ENCODE data around the gene MEGF6. TPM values are rescaled to one million over a fixed set of nuclear protein-coding genes. Genes with fewer than 3 reads are reported as not detected.

Gene MEGF6
- 1.2 and 2.4 TPM in 2 replicates for total RNA-seq

GRCh38 chr1:3611170-3612019 is at the start of gene MEGF6:
MEGF6 (minus strand) TSS chr1:3611508; CDS start chr1:3611268, 240 bp downstream.

GRCh38 chr1:3651930-3652547 is 40.7 kb upstream of the MEGF6 start, which contains the start of gene TP73:
TP73 (plus strand) TSS chr1:3652516; CDS start chr1:3682366, 29,850 bp downstream.

GRCh38 chr1:3649342-3650247 is 38.3 kb upstream of the MEGF6 start, which contains the start of gene WRAP73:
WRAP73 (minus strand) TSS chr1:3650103; CDS start chr1:3649999, 104 bp downstream.

GRCh38 chr1:3624200-3625136 is 13.2 kb upstream of the MEGF6 start, which contains the start of gene TPRG1L:
TPRG1L (plus strand) TSS chr1:3625015; CDS start chr1:3625073, 58 bp downstream.

GRCh38 chr1:3453891-3454810 is 157.2 kb downstream of the MEGF6 start, which contains the start of gene ARHGEF16:
ARHGEF16 (plus strand) TSS chr1:3454665; CDS start chr1:3463085, 8,420 bp downstream.

Other genes with a start within 250 kb of the MEGF6 start
- gene ARHGEF16, start 156.8 kb downstream of the MEGF6 start, total RNA-seq = 10.5 and 15.3 TPM in 2 replicates
- 15.2 and 19.9 TPM in 2 replicates for gene TPRG1L, start 13.5 kb upstream of the MEGF6 start, total RNA-seq
- gene WRAP73, start 38.6 kb upstream of the MEGF6 start, total RNA-seq = 14.2 and 39.6 TPM in 2 replicates
- 0.55 and 2.1 TPM in 2 replicates for gene TP73, start 41.0 kb upstream of the MEGF6 start, total RNA-seq
- not detected in 2 replicates for gene CCDC27, start 140.9 kb upstream of the MEGF6 start, total RNA-seq
- gene SMIM1, start 161.2 kb upstream of the MEGF6 start, total RNA-seq = 11.9 TPM in 1 of 2 replicates, not detected in the other
- gene LRRC47, start 185.0 kb upstream of the MEGF6 start, total RNA-seq = 32.7 and 35.5 TPM in 2 replicates
- 18.3 and 26.9 TPM in 2 replicates for gene CEP104, start 245.7 kb upstream of the MEGF6 start, total RNA-seq
- 5.6 and 6.4 TPM in 2 replicates for gene DFFB, start 246.0 kb upstream of the MEGF6 start, total RNA-seq

All from hair follicular keratinocyte (primary cell).